HepG2 (cell line): Measurements from ENCODE around the gene PPM1H.

Source experiments
- EZH2 ChIP-seq: conservative IDR thresholded peaks from 2 replicates; pipeline ENCODE4 v1.6.1; 2012; ENCODE audit warnings: mild to moderate bottlenecking, low read depth, low read length, moderate library complexity
- FOXP1 ChIP-seq, 2 experiments: fragments of 450-650 bp in 1 of 2; IDR thresholded peaks; 2 replicates each; pipeline ENCODE4 v1.6.1; 2017 to 2018; ENCODE audit warnings: antibody characterized with exemption in 1 of 2
- RNF219 ChIP-seq: sonication (generic); formaldehyde crosslinking; IDR thresholded peaks from 2 replicates; pipeline ENCODE4 v1.5.0; 2020; ENCODE audit warnings: mild to moderate bottlenecking, missing genetic modification reagents
- THRA ChIP-seq: sonication (generic); formaldehyde crosslinking; IDR thresholded peaks from 2 replicates; pipeline ENCODE4 v1.4.0; 2020; ENCODE audit warnings: missing genetic modification reagents, borderline replicate concordance

GRCh38 chr12:62732861-62733427 is 202.0 kb downstream of the PPM1H start:
- TF ChIP-seq FOXP1 (IDR thresholded peaks at IDR 0.05) (no peak), FOXP1 (CRISPR knock-in tag; IDR thresholded peaks at IDR 0.05) (no peak), RNF219 (CRISPR knock-in tag) (no peak), THRA (CRISPR knock-in tag) (no peak), EZH2 (no peak)
